G401.6 (cell line): ENCODE measurements around the gene KIDINS220.

Source experiments
- FAIRE-seq: peaks from 2 replicates; lab custom pipeline; 2012; peaks lifted over from hg19 to GRCh38; lab: Jason Lieb, UNC

The KIDINS220 gene

GRCh38 chr2:8805278-8806210 lies 31.9 kb downstream of the KIDINS220 start:
- FAIRE-seq = no peak

- no peak for FAIRE-seq
Measured at GRCh38 chr2:8803658-8804379, 33.6 kb downstream of the KIDINS220 start.

- no peak for FAIRE-seq
Measured at GRCh38 chr2:8802741-8803140, 34.7 kb downstream of the KIDINS220 start.

GRCh38 chr2:8800821-8801220 lies 36.6 kb downstream of the KIDINS220 start:
- FAIRE-seq = no peak

- FAIRE-seq = no peak
Measured at GRCh38 chr2:8800218-8800617, 37.2 kb downstream of the KIDINS220 start.

GRCh38 chr2:8799004-8799403 lies 38.4 kb downstream of the KIDINS220 start:
- no peak for FAIRE-seq

GRCh38 chr2:8798393-8798792 lies 39.0 kb downstream of the KIDINS220 start:
- FAIRE-seq = no peak

- no peak for FAIRE-seq
Measured at GRCh38 chr2:8797682-8798081, 39.7 kb downstream of the KIDINS220 start.

GRCh38 chr2:8796878-8797550 lies 40.4 kb downstream of the KIDINS220 start:
- FAIRE-seq = no peak

GRCh38 chr2:8796315-8796848 lies 41.0 kb downstream of the KIDINS220 start:
- no peak for FAIRE-seq

GRCh38 chr2:8794923-8795825 lies 42.2 kb downstream of the KIDINS220 start:
- no peak for FAIRE-seq

GRCh38 chr2:8790739-8791162 lies 46.7 kb downstream of the KIDINS220 start:
- FAIRE-seq = no peak

GRCh38 chr2:8786463-8786862 lies 51.0 kb downstream of the KIDINS220 start:
- peak; percentile 37 for FAIRE-seq

GRCh38 chr2:8779795-8780671 lies 57.4 kb downstream of the KIDINS220 start:
- FAIRE-seq = peak; percentile 34

GRCh38 chr2:8774371-8774770 lies 63.0 kb downstream of the KIDINS220 start:
- FAIRE-seq = no peak

- no peak for FAIRE-seq
Measured at GRCh38 chr2:8767324-8767723, 70.1 kb downstream of the KIDINS220 start.

- FAIRE-seq = peak; percentile 97
Measured at GRCh38 chr2:8761529-8762164, 75.8 kb downstream of the KIDINS220 start.

- no peak for FAIRE-seq
Measured at GRCh38 chr2:8756716-8757115, 80.7 kb downstream of the KIDINS220 start.

GRCh38 chr2:8756230-8756629 lies 81.2 kb downstream of the KIDINS220 start:
- FAIRE-seq = no peak
